Measurements from ENCODE around the gene ERBB2.
A peak's percentile ranks its signal among the peaks of the same experiment; 100 is the strongest.
"Not testable (repeated sequence)": the region's sequence is repeated elsewhere in the genome, so short reads cannot be mapped to it uniquely, and the experiment has no call there.

Gene ERBB2

DNA sequence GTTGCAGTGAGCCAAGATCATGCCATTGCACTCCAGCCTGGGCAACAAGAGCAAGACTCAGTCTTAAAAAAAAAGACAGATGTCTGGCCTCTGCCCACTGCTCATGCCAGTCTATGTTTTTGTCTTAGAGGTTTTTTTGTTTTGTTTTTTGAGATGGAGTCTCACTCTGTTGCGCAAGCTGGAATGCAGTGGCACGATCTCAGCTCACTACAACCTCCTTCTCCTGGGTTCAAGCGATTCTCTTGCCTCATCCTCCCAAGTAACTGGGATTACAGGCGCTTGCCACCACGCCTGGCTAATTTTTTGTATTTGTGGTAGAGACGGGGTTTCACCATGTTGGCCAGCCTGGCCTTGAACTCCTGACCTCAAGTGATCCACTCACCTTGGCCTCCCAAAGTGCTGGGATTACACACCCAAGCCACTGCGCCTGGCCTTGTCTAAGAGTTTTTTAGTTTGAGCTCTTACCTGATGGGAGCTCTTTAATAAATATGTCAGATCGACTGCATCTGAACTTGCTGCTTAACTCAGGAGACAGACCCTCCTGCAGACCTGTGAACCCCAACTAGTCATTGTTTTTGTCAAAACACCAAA is 48.7 kb downstream of the ERBB2 start:
- not testable (repeated sequence) for DNase-seq

- no peak for DNase-seq
Measured at GRCh38 chr17:39750131-39751015, 50.5 kb downstream of the ERBB2 start.

DNA sequence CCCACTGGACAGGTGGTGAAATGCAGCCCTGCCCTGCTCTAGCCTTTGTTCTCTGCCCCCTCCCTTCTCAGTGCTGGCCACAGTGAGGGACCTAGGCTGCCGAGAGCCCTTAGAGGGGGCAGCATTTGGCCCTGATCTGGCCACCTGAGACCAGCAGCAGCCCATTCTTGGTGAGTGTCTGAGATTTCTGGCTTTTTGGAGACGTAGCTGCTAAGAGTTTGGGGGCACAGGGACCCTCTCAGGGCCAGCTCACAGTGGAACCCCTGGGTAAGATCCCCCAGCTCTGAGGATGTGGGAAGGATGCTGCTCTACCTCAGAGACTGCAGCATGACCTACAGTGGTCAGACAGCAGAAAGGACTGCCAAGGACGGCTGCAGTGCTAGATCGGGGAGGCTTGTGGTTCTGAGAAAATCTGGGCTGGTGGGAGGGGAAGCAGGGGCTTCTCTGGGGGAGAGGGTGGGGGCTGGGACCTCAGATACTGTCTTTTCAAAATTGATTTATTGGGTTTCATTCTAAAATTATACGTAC is 51.2 kb downstream of the ERBB2 start:
- DNase-seq: no peak

GRCh38 chr17:39751637-39752036 is 51.8 kb downstream of the ERBB2 start:
- no peak for DNase-seq

DNA sequence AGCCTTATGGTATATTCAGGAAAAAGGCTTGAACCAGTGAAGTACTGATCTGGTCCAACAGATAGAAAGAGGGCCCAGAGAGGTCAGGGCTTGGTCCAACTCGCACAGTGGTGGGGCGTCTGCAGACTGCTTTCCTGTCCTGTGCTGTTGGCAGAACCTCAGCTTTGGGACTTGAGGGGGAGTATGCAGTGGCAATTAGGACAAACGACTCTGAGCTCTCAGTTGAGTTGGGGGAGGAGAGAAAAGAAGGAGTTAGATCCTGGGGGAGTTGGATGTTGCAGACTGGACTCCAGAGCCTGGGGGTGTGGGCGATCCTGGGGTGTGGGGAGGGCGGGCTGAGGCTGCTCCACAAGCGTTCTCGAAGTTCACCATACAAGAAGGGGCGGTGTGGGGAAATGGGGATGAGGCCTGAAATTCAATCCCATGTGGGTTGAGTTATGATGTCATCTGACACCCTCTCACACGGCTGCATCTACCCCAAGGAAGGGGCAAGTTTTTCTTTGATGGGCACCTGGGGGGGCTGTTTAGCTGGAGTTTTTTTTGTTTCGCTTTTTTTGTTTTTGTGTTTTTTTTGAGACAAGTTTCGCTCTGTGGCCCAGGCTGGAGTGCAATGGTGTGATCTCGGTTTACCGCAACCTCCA is 52.5 kb downstream of the ERBB2 start:
- DNase-seq: no peak

DNA sequence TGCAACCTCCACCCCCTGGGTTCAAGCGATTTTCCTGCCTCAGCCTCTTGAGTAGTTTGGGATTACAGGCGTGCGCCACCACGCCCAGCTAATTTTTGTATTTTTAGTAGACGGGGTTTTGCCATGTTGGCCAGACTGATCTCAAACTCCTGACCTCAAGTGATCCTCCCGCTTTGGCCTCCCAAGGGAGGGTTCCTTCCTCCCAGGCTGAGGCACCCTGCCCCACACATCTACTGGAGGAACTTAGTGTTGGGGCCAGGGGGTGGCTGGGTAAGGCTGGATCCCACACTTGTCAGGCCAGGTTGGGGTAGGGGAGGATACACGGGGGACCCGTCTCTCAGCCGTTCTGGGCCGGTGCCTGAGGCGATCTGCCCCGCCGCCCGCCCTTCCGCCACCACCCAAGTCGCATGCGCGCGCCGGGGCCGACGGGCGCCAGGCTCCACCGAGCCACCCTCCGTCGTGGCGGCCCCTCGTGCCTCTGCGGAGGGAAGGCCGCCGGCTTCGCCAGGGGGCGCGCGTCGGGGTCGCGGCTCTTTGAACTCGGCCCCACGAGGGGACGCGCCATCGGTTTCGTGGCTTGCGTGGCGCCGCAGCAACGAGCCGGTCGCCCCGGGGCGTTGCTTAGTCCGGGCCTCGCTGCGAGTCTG is 53.8 kb downstream of the ERBB2 start:
- peak in 3 of 4 experiments; percentile 63 to 78 (median 74) for DNase-seq

- peak; percentile 84 to 99 (median 94) for DNase-seq
Measured at GRCh38 chr17:39754161-39754957, 54.5 kb downstream of the ERBB2 start.

- DNase-seq: no peak
Measured at GRCh38 chr17:39754958-39755553, 55.2 kb downstream of the ERBB2 start.

DNA sequence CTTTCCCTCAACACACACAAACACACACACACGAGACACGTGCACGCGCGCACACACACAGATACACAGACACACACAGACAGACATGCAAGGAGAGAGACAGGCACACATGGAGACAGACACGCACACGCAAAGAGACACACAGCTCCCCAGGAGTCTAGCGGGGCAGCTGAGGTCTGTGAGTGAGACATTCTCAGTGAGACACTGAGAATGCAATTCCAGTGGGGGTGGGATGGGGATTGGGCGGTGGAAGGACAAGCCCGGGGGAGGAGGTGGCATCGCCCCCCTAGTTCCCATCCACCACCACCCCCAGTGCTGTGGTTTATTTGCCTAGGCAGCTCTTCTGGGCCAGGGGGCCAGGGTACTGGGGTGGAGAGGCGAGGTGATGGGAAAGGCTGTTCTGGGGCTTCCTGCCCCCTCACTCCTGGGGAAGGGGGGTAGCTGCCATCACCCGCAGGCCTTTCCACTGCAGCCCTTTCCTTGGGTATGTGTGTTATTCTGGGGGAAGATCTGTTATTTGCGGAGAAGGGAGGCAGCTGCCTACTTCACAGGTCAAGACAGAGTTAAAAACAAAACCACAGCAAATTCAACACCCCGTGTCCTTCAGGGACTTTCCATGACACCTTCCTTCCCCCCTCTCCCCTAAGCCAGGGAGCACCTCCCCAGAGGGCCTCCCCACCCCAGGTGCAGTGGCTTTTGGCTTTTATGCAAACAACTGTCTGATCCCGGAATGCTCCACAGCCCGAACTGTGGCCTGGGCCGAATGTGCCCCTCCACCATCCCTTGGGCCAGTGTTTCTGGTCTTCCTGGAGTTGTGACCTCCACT is 55.9 kb downstream of the ERBB2 start:
- DNase-seq: no peak

DNA sequence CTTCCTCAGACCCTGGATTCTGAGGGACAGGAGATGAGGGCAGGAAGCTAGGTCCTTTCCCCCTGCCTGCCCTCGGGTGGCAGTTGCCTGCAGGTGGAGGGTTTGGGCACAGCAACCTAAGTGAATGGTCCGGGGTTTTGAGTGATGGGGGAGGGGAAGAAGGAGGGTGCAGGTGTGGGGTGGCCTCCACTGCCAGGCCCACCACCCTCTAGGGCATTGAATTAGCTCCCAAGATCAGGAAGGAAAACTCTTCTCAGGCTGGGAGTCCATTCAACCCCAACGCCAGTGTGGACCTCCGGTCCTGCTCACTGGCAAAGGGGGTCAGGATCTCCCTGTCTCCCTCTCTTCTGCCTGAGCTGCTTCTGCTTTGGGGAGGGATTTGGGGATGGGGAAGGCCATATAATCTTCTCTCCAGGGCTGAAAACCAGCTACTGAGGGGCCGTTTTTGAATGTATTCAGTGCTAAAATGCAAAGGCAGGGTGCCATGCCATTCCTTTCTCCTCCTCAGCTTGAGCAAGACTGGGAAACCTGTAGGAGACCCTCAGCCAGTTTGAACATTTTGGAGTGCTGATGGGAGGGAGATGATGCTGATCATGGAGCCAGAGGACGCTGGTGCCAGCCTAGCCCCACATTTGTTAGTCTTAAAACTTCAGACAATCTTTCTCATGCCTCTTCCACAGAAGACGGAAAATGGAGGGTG is 56.7 kb downstream of the ERBB2 start:
- DNase-seq: no peak

DNA sequence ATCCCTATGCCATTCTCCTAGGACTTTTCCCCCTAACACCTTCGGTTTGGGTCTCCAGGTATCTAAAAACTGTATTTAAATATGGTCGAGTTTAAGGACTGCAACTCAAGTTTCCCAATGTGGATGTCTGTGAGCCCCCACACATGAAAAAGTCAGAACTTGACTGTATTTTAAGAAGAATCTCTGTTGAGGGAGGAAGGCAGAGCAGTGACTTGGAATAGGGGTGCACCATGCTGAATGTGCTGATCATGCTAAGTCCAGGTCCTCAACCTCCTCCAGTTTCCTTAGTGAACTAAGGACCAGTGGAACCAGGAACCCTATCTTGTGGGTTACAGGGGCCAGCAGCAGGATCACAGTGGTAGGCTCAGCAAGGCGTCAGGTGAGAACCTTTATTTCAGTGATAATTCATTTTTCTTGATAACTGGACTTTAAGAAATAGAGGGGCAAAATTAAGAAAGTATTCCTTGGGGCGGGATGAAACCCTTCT is 57.4 kb downstream of the ERBB2 start:
- no peak for DNase-seq

DNA sequence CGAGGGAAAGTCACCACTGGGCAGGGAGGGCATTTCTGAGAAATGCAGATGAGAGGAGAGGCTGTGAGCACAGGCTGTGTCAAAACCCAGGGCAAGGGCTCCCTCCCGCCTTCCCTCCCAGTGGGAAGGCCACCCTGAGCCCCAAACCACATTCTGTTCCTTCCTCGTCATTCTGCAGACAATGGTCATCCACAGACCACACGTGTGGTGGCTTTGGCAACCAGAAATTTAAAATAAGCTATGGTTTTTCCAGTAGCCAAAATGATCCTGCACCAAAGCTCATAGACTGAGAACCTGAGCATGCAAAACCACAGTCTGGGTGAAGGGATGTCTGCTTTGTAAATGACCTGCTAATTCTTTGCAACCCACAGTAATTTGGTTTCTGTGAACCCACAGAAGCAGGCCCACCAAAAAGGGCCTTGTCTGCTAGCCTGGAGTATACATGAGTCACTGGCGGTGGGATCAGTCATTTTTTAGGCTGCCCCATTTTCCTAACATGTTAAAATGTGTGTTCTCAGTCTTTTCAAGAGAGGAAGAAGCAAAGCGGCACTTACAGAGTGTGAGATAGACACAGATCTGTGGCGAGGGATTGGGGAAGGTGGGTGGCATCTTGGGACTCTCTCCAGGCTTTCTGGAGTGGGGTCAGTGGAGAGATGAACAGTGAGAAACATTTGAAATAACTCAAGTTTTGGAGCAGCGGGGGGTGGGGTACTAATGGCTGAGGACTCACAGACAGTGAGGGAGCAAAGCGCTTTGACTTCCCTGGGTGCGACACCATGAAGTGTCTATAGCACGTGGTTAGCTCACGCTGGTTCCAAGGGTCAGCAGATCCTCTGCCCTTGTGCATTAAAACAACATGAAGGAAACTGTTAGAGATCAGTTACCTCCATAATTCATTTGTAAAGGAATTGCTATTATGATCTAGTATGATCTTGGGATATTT is 58.3 kb downstream of the ERBB2 start:
- DNase-seq: no peak

- DNase-seq: no peak
Measured at GRCh38 chr17:39759204-39759603, 59.3 kb downstream of the ERBB2 start.

DNA sequence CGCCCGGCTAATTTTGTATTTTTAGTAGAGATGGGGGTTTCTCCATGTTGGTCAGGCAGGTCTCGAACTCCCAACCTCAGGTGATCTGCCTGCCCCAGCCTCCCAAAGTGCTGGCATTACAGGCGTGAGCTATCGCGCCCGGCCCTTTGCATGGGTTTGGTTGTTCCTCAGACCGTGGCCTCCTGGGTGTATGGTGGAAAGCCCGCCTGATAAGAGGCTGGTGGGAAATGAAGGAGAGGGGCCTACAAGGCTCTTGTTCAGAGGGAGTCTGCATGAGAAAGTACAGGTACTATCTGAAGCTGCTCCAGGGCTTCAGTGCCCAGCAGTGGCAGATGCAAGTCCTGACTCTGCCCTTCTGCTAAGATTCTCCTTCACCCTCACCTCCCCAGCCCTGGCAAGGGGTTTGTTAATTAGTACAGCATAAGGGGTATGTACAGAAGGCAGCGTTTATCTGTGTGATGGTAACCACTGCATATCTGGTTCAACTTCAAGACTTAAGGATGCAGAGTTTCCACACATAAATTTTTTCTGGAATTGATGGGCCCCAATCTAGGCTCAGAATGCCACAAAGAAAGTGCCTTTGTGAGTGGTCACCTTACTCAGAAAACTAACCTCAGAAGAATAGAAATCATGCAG is 62.1 kb downstream of the ERBB2 start:
- DNase-seq: no peak

DNA sequence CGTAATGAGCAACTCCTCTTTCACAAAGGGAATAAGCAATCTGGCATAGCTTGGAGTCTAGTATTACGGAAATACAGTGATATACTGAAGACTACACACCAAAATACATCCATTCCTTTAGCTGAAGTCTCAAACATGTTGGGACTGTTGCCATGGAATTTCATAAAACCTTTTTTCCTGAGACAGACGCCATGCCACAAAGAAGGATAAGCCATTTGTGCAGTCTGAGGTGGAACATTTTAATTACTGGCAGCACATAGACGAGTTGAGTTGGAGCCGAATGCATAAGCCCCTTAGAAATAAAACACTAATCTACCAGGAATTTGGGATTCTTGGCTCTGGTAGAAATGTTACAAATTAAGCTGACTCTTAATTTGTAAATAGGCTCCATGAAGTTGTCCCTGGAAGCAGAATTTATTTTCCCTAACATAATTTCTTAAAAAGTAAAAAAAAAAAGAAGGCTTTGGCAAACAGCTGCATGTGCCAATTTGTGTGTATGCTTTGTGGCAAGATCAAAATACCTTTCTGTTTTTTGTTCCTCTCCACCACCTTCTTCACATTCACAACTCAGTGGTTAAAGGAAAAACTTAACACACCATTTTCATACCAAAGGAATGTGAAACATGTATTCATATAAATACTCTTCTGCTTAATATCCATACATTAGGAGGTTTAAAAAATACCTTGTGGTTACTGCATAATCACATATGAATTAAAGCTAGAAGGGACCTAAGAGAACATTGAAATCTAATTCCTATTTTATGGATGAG is 63.4 kb downstream of the ERBB2 start:
- no peak for DNase-seq

DNA sequence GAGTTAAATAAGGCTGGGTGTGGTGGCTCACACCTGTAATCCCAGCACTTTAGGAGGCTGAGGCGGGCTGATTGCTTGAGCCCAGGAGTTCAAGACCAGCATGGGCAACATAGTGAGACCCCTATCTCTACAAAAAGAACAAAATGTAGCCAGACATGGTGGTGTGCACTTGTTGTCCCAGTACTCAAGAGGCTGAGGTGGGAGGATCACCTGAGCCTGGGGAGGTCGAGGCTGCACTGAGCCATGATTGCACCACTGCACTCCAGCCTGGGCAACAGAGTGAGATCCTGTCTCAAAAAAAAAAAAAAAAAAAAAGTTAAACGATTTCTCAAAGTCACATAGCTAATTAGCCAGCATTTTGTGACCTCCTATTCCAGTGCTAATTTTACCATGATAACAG is 64.3 kb downstream of the ERBB2 start:
- not testable (repeated sequence) for DNase-seq

GRCh38 chr17:39765175-39765574 is 65.3 kb downstream of the ERBB2 start:
- no peak for DNase-seq

- no peak for DNase-seq
Measured at GRCh38 chr17:39765766-39766165, 65.9 kb downstream of the ERBB2 start.
